Activated CD8-positive, alpha-beta T cell treated with anti-CD3 and anti-CD28 coated beads for 36 hours (primary cell): ENCODE measurements around the gene WDR62. TPM values are rescaled to one million over a fixed set of nuclear protein-coding genes. Genes with fewer than 3 reads are reported as not detected.

Experiments used
- ATAC-seq: fragments of 200-7000 bp; cut with Tn5 transposase; one replicate; pipeline ENCODE4 v1.10.0; 2021; ENCODE audit warnings: mild to moderate bottlenecking, moderate library complexity
- CTCF ChIA-PET: fragments of 350-600 bp; sonication (Branson Sonifier 250); formaldehyde crosslinking; loops from one replicate; lab custom pipeline; 2021; ENCODE audit warnings: antibody characterized with exemption; lab: Charles Lee
- POLR2A ChIA-PET: fragments of 350-600 bp; sonication (Branson Sonifier 250); formaldehyde crosslinking; loops from one replicate; lab custom pipeline; 2021; ENCODE audit warnings: antibody characterized with exemption; lab: Charles Lee
- DNase-seq: peaks from one replicate; pipeline ENCODE4 v3.0.0-alpha.2; 2020
- H3K27ac Mint-ChIP-seq: one replicate; pipeline ENCODE4 v1.8.0; 2021; ENCODE audit warnings: mild to moderate bottlenecking, mixed read lengths
- H3K27me3 Mint-ChIP-seq: one replicate; pipeline ENCODE4 v1.8.0; 2021; ENCODE audit warnings: mixed read lengths
- H3K36me3 Mint-ChIP-seq: one replicate; pipeline ENCODE4 v1.8.0; 2021; ENCODE audit warnings: low read depth, mixed read lengths
- H3K4me1 Mint-ChIP-seq: one replicate; pipeline ENCODE4 v1.8.0; 2021; ENCODE audit warnings: low read depth, mixed read lengths
- H3K4me3 Mint-ChIP-seq: one replicate; pipeline ENCODE4 v1.8.0; 2021; ENCODE audit warnings: mild to moderate bottlenecking, moderate library complexity, mixed read lengths
- H3K9me3 Mint-ChIP-seq: one replicate; pipeline ENCODE4 v1.8.0; 2021; ENCODE audit warnings: mixed read lengths
- CTCF ChIP-seq: fragments of 200-600 bp; IDR thresholded peaks from one replicate; pipeline ENCODE4 v1.8.0; 2022; ENCODE audit warnings: antibody characterized with exemption, mild to moderate bottlenecking
- intact Hi-C: fragments of 100-400 bp; cut with micrococcal nuclease; formaldehyde crosslinking; loops from one replicate; pipeline ENCODE4 v1.10.0; 2022
- total RNA-seq, 2 experiments: library from RNA; stranded (reverse); gene quantifications; one replicate each; pipeline ENCODE4 v1.2.3, GENCODE V29; 2021

WDR62 gene
- total RNA-seq, 2 experiments from 2014 or later, result 19.8 to 22.6 TPM

DNA sequence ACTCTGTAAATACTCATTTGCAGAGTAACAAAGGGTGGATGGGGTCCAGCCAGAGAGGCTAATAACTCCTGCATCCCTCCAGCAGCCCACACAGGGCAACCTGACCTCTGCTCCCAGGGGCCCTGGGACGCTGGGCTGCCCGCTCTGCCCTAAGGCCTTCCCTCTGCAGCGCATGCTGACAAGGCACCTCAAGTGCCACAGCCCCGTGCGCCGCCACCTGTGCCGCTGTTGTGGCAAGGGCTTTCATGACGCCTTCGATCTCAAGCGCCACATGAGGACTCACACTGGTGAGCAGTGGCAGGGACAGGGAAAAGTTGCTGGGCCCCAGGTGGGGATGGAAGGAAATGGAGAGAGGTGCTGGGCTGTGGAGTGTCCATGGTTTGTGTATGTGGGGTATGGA lies 58.0 kb downstream of the WDR62 start:
- no peak for DNase-seq
- no peaks in the 10 kb centered on the region for H3K27me3 Mint-ChIP-seq
- H3K9me3 Mint-ChIP-seq, result no peaks in the 10 kb centered on the region
- intact Hi-C loops, result no loop called here
- H3K4me3 Mint-ChIP-seq, result peak overlapping the region; percentile 92
- POLR2A ChIA-PET, result no interaction called here
- H3K4me1 Mint-ChIP-seq, result peaks cover 22% of the 10 kb centered on the region
- CTCF ChIA-PET, result interaction anchor here (0.8 to 5.8 kb wide), 2 partner anchors 8 to 14 kb away, joined by 3 to 42 read pairs; no protein-coding TSS in a partner anchor
- no peak for TF ChIP-seq CTCF
- peaks cover 24% of the 10 kb centered on the region for H3K36me3 Mint-ChIP-seq
- ATAC-seq, result no peak
- no peak overlapping the region for H3K27ac Mint-ChIP-seq

GRCh38 chr19:36113425-36113824 lies 58.7 kb downstream of the WDR62 start:
- no peak for DNase-seq
- ChIA-PET POLR2A (interaction anchor here (0.9 to 2.0 kb wide), 5 partner anchors 9 to 106 kb away, joined by 3 to 6 read pairs (median 3); no protein-coding TSS in a partner anchor), CTCF (interaction anchor here (0.8 to 5.8 kb wide), 2 partner anchors 9 to 14 kb away, joined by 3 to 42 read pairs; no protein-coding TSS in a partner anchor)
- H3K4me3 Mint-ChIP-seq, result peak overlapping the region; percentile 92
- no peaks in the 10 kb centered on the region for H3K9me3 Mint-ChIP-seq
- H3K4me1 Mint-ChIP-seq, result peaks cover 25% of the 10 kb centered on the region
- intact Hi-C loops, result no loop called here
- no peak for ATAC-seq
- H3K27ac Mint-ChIP-seq, result peak overlapping the region; percentile 89
- no peaks in the 10 kb centered on the region for H3K27me3 Mint-ChIP-seq
- no peak for TF ChIP-seq CTCF
- peaks cover 26% of the 10 kb centered on the region for H3K36me3 Mint-ChIP-seq

- TF ChIP-seq CTCF, result no peak
- peak overlapping the region; percentile 89 for H3K27ac Mint-ChIP-seq
- H3K4me3 Mint-ChIP-seq, result peak overlapping the region; percentile 92
- peaks cover 28% of the 10 kb centered on the region for H3K36me3 Mint-ChIP-seq
- ChIA-PET CTCF (interaction anchor here (5.8 kb wide), 1 partner anchor 13 kb away, joined by 42 read pairs; no protein-coding TSS in a partner anchor), POLR2A (interaction anchor here (0.7 to 2.1 kb wide), 8 partner anchors 10 to 1637 kb away, joined by 3 to 6 read pairs (median 3); partner anchors contain the start of genes THAP8, ZNF146 and ZNF565)
- peaks cover 25% of the 10 kb centered on the region for H3K4me1 Mint-ChIP-seq
- DNase-seq (peak; percentile 43), ATAC-seq (no peak)
- no peaks in the 10 kb centered on the region for H3K9me3 Mint-ChIP-seq
- intact Hi-C loops, result no loop called here
- H3K27me3 Mint-ChIP-seq, result no peaks in the 10 kb centered on the region
Measured at GRCh38 chr19:36113894-36114720, 59.4 kb downstream of the WDR62 start.

DNA sequence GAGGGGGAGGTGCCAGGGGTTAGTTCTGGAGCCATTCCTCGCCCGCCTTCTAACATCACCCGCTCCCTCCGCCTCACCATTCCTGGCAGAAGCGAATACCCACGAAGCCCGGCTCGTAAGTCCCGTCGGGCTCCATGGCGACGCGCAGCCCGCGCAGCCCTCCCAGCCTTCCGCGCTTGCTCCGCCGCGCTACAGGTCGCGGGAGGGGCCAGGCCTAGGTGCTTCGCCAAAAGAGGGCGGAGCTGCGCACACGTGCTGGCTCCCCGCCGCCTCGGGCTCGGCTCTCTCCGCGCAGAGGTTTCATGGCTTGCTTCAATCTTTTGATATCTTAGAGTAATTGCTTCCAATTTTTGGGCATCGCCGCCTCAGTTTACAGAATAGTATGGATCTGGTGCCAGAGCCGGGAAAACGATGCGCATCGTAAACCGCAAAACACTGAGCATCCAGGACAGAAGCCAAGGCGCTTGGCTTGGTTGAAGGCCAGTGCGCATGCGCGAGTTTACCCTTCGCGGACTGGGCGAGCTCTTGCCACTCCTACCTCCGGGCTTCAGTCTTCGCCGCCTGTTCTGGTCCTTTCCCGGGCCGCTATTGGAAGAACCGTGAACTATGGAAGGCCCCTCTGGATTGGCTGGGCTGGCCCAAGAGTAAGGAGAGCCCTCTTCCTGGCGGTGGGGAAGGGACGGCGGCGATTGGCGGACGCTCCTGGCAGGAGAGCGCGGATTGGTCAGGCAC lies 60.2 kb downstream of the WDR62 start, which contains the start of gene POLR2I:
Gene POLR2I, minus strand, starts transcription at position 155 of the 732 bp plus-strand sequence. Its CDS starts 19 bp downstream, at position 136.
- no peaks in the 10 kb centered on the region for H3K9me3 Mint-ChIP-seq
- intact Hi-C loops, result loop anchor here (5.0 kb wide), 1 partner anchor 63 kb away; the partner anchor contains the start of genes THAP8 and WDR62
- DNase-seq (peak; percentile 99), ATAC-seq (peak; percentile 93)
- no peak for TF ChIP-seq CTCF
- POLR2A ChIA-PET, result interaction anchor here (0.6 to 2.1 kb wide), 9 partner anchors 8 to 1637 kb away, joined by 3 to 6 read pairs (median 3); partner anchors contain the start of genes IGFLR1, THAP8, ZNF146 and ZNF565
- H3K27ac Mint-ChIP-seq, result peak within 1 kb of the TSS; percentile 89
- peaks cover 26% of the 10 kb centered on the region for H3K4me1 Mint-ChIP-seq
- peak within 1 kb of the TSS; percentile 92 for H3K4me3 Mint-ChIP-seq
- no peaks in the 10 kb centered on the region for H3K27me3 Mint-ChIP-seq
- CTCF ChIA-PET, result interaction anchor here (0.8 to 5.8 kb wide), 4 partner anchors 12 to 61 kb away, joined by 3 to 42 read pairs (median 4); partner anchors contain the start of gene THAP8
- H3K36me3 Mint-ChIP-seq, result peaks cover 29% of the 10 kb centered on the region
